GM23338 (cell line): ENCODE results near the gene CCR6. TPM values are rescaled to one million over a fixed set of nuclear protein-coding genes. Genes with fewer than 3 reads are reported as not detected.

Source experiments
- ATAC-seq: fragments of 200-7000 bp; cut with Tn5 transposase; 3 replicates; pipeline ENCODE4 v1.9.1; 2020
- DNase-seq: peaks from one replicate; pipeline ENCODE4 v3.0.0-alpha.2; 2015; ENCODE audit warnings: low spot score
- H2AFZ ChIP-seq: fragments of 200-600 bp; sonication (generic); 2 replicates; pipeline ENCODE4 v1.8.0; 2016; ENCODE audit warnings: antibody characterized with exemption, mild to moderate bottlenecking, moderate library complexity
- H3F3A ChIP-seq: fragments of 200-600 bp; sonication (generic); replicated peaks from 2 replicates; pipeline ENCODE4 v1.8.0; 2017; ENCODE audit warnings: antibody characterized with exemption, mixed run types, low read depth
- H3K27ac ChIP-seq: fragments of 200-600 bp; sonication (generic); 2 replicates; pipeline ENCODE4 v1.6.1; 2016; ENCODE audit warnings: low read depth
- H3K27me3 ChIP-seq: fragments of 200-600 bp; sonication (generic); 2 replicates; pipeline ENCODE4 v1.8.0; 2016; ENCODE audit warnings: mild to moderate bottlenecking, mixed run types, moderate library complexity; ENCODE audit not compliant: insufficient read depth
- H3K36me3 ChIP-seq: fragments of 200-600 bp; sonication (generic); 2 replicates; pipeline ENCODE4 v1.8.0; 2016; ENCODE audit warnings: mild to moderate bottlenecking; ENCODE audit not compliant: insufficient read depth
- H3K4me1 ChIP-seq: fragments of 200-600 bp; sonication (generic); 2 replicates; pipeline ENCODE4 v1.8.0; 2016; ENCODE audit warnings: mild to moderate bottlenecking, moderate library complexity; ENCODE audit not compliant: insufficient read depth
- H3K4me2 ChIP-seq: fragments of 200-600 bp; sonication (generic); 2 replicates; pipeline ENCODE4 v1.7.1; 2017; ENCODE audit warnings: mixed run types
- H3K4me3 ChIP-seq: fragments of 200-600 bp; sonication (generic); 2 replicates; pipeline ENCODE4 v1.6.1; 2016; ENCODE audit warnings: mixed run types
- H3K79me2 ChIP-seq: fragments of 200-600 bp; sonication (generic); replicated peaks from 2 replicates; pipeline ENCODE4 v1.8.0; 2017; ENCODE audit warnings: mild to moderate bottlenecking; ENCODE audit not compliant: insufficient read depth
- H3K9me2 ChIP-seq: fragments of 200-600 bp; sonication (generic); 2 replicates; pipeline ENCODE4 v1.8.0; 2017; ENCODE audit not compliant: insufficient read depth
- H4K20me1 ChIP-seq: fragments of 200-600 bp; sonication (generic); replicated peaks from 2 replicates; pipeline ENCODE4 v1.8.0; 2017; ENCODE audit warnings: mild to moderate bottlenecking; ENCODE audit not compliant: insufficient read depth
- H3K27ac Mint-ChIP-seq: 2 replicates; pipeline ENCODE4 v1.8.0; 2020; ENCODE audit warnings: inconsistent platforms, mild to moderate bottlenecking, moderate library complexity, mixed read lengths
- H3K27me3 Mint-ChIP-seq: 3 replicates; pipeline ENCODE4 v1.8.0; 2022; ENCODE audit warnings: low read depth, mild to moderate bottlenecking, moderate library complexity, mixed read lengths, inconsistent platforms; ENCODE audit not compliant: insufficient read depth, poor library complexity
- H3K36me3 Mint-ChIP-seq: 3 replicates; pipeline ENCODE4 v1.8.0; 2021; ENCODE audit warnings: low read depth, mild to moderate bottlenecking, inconsistent platforms, moderate library complexity, mixed read lengths
- H3K4me1 Mint-ChIP-seq: 3 replicates; pipeline ENCODE4 v1.8.0; 2020; ENCODE audit warnings: mild to moderate bottlenecking, inconsistent platforms, mixed read lengths
- H3K4me3 Mint-ChIP-seq: 3 replicates; pipeline ENCODE4 v1.8.0; 2021; ENCODE audit warnings: moderate library complexity, mild to moderate bottlenecking, inconsistent platforms, mixed read lengths
- H3K9me3 Mint-ChIP-seq: 3 replicates; pipeline ENCODE4 v1.8.0; 2020; ENCODE audit warnings: moderate library complexity, mild to moderate bottlenecking, inconsistent platforms, mixed read lengths
- CREB1 ChIP-seq: fragments of 250-450 bp; sonication (Bioruptor Pico); IDR thresholded peaks from 2 replicates; pipeline ENCODE4 v1.5.0; 2020; ENCODE audit warnings: low read depth, mild to moderate bottlenecking, moderate library complexity
- EZH2 ChIP-seq: fragments of 200-600 bp; sonication (generic); IDR thresholded peaks from one replicate; pipeline ENCODE4 v1.8.0; 2017; ENCODE audit warnings: antibody characterized with exemption, mild to moderate bottlenecking, low read depth; ENCODE audit not compliant: unreplicated experiment
- EZH2phosphoT487 ChIP-seq: fragments of 200-600 bp; sonication (generic); IDR thresholded peaks from one replicate; pipeline ENCODE4 v1.8.1; 2018; ENCODE audit warnings: antibody characterized with exemption; ENCODE audit not compliant: unreplicated experiment
- JUNB ChIP-seq: IDR thresholded peaks from one replicate; pipeline ENCODE4 v1.6.1; 2016; ENCODE audit warnings: antibody characterized with exemption; ENCODE audit not compliant: unreplicated experiment
- STAT1 ChIP-seq: IDR thresholded peaks from one replicate; pipeline ENCODE4 v1.6.1; 2016; ENCODE audit warnings: antibody characterized with exemption; ENCODE audit not compliant: unreplicated experiment
- ZNF331 ChIP-seq: fragments of 250-450 bp; sonication (Bioruptor Pico); IDR thresholded peaks from 2 replicates; pipeline ENCODE4 v1.5.0; 2020; ENCODE audit warnings: low read depth, mild to moderate bottlenecking, moderate library complexity
- polyA plus RNA-seq: library from polyadenylated mRNA; unstranded; fragments of >200 nt; fragmentation: Nextera tagmentation; extraction: Ambion mirVana; gene quantifications from 2 replicates; pipeline ENCODE4 v1.2.1, GENCODE V29; 2016
- total RNA-seq: library from RNA; depleted of rRNA; stranded (reverse); fragments of >200 nt; shearing (Covaris generic); gene quantifications from 2 replicates; pipeline ENCODE4 v1.2.3, GENCODE V29; 2014
- TF ChIP-seq, protein P1 (sequence below): IDR thresholded peaks from one replicate; pipeline ENCODE4 v1.6.1; 2018; ENCODE audit warnings: antibody characterized with exemption; ENCODE audit not compliant: unreplicated experiment
- TF ChIP-seq, protein P2 (sequence below): IDR thresholded peaks from 2 replicates; pipeline ENCODE4 v1.6.1; 2016; ENCODE audit warnings: antibody characterized with exemption
- TF ChIP-seq, protein P3 (sequence below): fragments of 250-450 bp; sonication (Bioruptor Pico); IDR thresholded peaks from 2 replicates; pipeline ENCODE4 v1.5.0; 2020; ENCODE audit warnings: mild to moderate bottlenecking, moderate library complexity

The CCR6 gene
- total and polyA plus RNA-seq, 2 experiments from 2014 or later: not detected

DNA sequence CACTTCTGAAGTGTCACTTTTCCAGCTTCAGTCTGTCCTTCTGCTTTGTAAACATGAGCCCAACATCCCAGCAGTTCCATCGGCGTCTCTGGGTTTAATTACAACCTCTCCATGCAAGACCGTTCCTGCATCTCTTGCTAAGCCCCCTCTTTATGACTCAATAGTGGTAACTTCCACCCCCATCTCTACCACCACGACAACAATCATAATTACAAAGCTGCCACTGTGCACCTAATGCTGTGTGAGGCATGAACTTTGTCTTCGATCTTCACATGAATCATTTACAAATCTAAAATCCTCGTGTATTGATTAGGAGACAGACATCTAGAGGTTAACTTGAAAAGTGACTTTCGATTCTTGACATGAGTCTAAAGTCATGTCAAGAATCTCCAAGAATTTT is 4.9 kb upstream of the CCR6 start:
- Mint-ChIP-seq H3K4me3 (no peak overlapping the region), H3K36me3 (peaks cover 4% of the 10 kb centered on the region; the same call in 2 of the 3 replicates), H3K27me3 (peaks cover 5% of the 10 kb centered on the region), H3K27ac (no peak overlapping the region), H3K9me3 (peaks cover 9% of the 10 kb centered on the region; the same call in 1 of the 3 replicates), H3K4me1 (peaks cover 16% of the 10 kb centered on the region)
- H3K4me2 ChIP-seq: no peak overlapping the region
- H3K36me3 ChIP-seq: no peaks in the 10 kb centered on the region
- no peaks in the 10 kb centered on the region for H3K9me2 ChIP-seq
- DNase-seq: no peak
- no peak overlapping the region for H3K27ac ChIP-seq
- no peak overlapping the region for H2AFZ ChIP-seq
- H3K79me2 ChIP-seq: no peaks in the 10 kb centered on the region
- ATAC-seq: no peak
- no peaks in the 10 kb centered on the region for H3K27me3 ChIP-seq
- H3K4me3 ChIP-seq: no peak overlapping the region
- H3K4me1 ChIP-seq: no peaks in the 10 kb centered on the region; the same call in 1 of the 2 replicates
- no peaks in the 10 kb centered on the region for H3F3A ChIP-seq
- TF ChIP-seq, protein P1, sequence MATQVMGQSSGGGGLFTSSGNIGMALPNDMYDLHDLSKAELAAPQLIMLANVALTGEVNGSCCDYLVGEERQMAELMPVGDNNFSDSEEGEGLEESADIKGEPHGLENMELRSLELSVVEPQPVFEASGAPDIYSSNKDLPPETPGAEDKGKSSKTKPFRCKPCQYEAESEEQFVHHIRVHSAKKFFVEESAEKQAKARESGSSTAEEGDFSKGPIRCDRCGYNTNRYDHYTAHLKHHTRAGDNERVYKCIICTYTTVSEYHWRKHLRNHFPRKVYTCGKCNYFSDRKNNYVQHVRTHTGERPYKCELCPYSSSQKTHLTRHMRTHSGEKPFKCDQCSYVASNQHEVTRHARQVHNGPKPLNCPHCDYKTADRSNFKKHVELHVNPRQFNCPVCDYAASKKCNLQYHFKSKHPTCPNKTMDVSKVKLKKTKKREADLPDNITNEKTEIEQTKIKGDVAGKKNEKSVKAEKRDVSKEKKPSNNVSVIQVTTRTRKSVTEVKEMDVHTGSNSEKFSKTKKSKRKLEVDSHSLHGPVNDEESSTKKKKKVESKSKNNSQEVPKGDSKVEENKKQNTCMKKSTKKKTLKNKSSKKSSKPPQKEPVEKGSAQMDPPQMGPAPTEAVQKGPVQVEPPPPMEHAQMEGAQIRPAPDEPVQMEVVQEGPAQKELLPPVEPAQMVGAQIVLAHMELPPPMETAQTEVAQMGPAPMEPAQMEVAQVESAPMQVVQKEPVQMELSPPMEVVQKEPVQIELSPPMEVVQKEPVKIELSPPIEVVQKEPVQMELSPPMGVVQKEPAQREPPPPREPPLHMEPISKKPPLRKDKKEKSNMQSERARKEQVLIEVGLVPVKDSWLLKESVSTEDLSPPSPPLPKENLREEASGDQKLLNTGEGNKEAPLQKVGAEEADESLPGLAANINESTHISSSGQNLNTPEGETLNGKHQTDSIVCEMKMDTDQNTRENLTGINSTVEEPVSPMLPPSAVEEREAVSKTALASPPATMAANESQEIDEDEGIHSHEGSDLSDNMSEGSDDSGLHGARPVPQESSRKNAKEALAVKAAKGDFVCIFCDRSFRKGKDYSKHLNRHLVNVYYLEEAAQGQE: no peak
- TF ChIP-seq STAT1 (no peak), JUNB (no peak), EZH2 (no peak), CREB1 (no peak), ZNF331 (CRISPR knock-in tag) (no peak), EZH2phosphoT487 (no peak)
- TF ChIP-seq, protein P2, sequence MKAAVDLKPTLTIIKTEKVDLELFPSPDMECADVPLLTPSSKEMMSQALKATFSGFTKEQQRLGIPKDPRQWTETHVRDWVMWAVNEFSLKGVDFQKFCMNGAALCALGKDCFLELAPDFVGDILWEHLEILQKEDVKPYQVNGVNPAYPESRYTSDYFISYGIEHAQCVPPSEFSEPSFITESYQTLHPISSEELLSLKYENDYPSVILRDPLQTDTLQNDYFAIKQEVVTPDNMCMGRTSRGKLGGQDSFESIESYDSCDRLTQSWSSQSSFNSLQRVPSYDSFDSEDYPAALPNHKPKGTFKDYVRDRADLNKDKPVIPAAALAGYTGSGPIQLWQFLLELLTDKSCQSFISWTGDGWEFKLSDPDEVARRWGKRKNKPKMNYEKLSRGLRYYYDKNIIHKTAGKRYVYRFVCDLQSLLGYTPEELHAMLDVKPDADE: no peak
- TF ChIP-seq, protein P3, sequence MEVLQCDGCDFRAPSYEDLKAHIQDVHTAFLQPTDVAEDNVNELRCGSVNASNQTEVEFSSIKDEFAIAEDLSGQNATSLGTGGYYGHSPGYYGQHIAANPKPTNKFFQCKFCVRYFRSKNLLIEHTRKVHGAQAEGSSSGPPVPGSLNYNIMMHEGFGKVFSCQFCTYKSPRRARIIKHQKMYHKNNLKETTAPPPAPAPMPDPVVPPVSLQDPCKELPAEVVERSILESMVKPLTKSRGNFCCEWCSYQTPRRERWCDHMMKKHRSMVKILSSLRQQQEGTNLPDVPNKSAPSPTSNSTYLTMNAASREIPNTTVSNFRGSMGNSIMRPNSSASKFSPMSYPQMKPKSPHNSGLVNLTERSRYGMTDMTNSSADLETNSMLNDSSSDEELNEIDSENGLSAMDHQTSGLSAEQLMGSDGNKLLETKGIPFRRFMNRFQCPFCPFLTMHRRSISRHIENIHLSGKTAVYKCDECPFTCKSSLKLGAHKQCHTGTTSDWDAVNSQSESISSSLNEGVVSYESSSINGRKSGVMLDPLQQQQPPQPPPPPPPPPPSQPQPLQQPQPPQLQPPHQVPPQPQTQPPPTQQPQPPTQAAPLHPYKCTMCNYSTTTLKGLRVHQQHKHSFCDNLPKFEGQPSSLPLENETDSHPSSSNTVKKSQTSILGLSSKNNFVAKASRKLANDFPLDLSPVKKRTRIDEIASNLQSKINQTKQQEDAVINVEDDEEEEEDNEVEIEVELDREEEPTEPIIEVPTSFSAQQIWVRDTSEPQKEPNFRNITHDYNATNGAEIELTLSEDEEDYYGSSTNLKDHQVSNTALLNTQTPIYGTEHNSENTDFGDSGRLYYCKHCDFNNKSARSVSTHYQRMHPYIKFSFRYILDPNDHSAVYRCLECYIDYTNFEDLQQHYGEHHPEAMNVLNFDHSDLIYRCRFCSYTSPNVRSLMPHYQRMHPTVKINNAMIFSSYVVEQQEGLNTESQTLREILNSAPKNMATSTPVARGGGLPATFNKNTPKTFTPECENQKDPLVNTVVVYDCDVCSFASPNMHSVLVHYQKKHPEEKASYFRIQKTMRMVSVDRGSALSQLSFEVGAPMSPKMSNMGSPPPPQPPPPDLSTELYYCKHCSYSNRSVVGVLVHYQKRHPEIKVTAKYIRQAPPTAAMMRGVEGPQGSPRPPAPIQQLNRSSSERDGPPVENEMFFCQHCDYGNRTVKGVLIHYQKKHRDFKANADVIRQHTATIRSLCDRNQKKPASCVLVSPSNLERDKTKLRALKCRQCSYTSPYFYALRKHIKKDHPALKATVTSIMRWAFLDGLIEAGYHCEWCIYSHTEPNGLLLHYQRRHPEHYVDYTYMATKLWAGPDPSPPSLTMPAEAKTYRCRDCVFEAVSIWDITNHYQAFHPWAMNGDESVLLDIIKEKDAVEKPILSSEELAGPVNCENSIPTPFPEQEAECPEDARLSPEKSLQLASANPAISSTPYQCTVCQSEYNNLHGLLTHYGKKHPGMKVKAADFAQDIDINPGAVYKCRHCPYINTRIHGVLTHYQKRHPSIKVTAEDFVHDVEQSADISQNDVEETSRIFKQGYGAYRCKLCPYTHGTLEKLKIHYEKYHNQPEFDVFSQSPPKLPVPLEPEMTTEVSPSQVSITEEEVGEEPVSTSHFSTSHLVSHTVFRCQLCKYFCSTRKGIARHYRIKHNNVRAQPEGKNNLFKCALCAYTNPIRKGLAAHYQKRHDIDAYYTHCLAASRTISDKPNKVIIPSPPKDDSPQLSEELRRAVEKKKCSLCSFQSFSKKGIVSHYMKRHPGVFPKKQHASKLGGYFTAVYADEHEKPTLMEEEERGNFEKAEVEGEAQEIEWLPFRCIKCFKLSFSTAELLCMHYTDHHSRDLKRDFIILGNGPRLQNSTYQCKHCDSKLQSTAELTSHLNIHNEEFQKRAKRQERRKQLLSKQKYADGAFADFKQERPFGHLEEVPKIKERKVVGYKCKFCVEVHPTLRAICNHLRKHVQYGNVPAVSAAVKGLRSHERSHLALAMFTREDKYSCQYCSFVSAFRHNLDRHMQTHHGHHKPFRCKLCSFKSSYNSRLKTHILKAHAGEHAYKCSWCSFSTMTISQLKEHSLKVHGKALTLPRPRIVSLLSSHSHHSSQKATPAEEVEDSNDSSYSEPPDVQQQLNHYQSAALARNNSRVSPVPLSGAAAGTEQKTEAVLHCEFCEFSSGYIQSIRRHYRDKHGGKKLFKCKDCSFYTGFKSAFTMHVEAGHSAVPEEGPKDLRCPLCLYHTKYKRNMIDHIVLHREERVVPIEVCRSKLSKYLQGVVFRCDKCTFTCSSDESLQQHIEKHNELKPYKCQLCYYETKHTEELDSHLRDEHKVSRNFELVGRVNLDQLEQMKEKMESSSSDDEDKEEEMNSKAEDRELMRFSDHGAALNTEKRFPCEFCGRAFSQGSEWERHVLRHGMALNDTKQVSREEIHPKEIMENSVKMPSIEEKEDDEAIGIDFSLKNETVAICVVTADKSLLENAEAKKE (CRISPR knock-in tag): no peak
- no peaks in the 10 kb centered on the region for H4K20me1 ChIP-seq
